Endothelial cell of umbilical vein (primary cell): Measurements from ENCODE around the gene ATG10. TPM values are rescaled to one million over a fixed set of nuclear protein-coding genes. Genes with fewer than 3 reads are reported as not detected.

Source experiments
- BruUV-seq: library from RNA; stranded (reverse); fragments of 400-500 nt; replicated peaks from 2 replicates; lab custom pipeline; 2021; lab: Mats Ljungman, UMichigan
- CTCF ChIA-PET: fragments of 300-600, 350-600 bp; sonication (Branson Sonifier 250); formaldehyde crosslinking; loops from one replicate; lab custom pipeline; 2021; ENCODE audit warnings: antibody characterized with exemption, inconsistent platforms; lab: Charles Lee
- POLR2A ChIA-PET: fragments of 300-600, 350-600 bp; sonication (Branson Sonifier 250); formaldehyde crosslinking; loops from one replicate; lab custom pipeline; 2021; ENCODE audit warnings: antibody characterized with exemption, inconsistent platforms; lab: Charles Lee
- DNase-seq: peaks from one replicate; pipeline ENCODE4 v3.0.0-alpha.2; 2011; ENCODE audit warnings: low read depth, low spot score
- FAIRE-seq: peaks from 2 replicates; lab custom pipeline; 2011; peaks lifted over from hg19 to GRCh38; lab: Jason Lieb, UNC
- H2AFZ ChIP-seq: 2 replicates; pipeline ENCODE4 v1.6.0; 2012; ENCODE audit warnings: low read depth, low read length, control low read depth, inconsistent platforms
- H3K27ac ChIP-seq: 2 replicates; pipeline ENCODE4 v1.5.1; 2011; ENCODE audit warnings: low read depth, mild to moderate bottlenecking, control low read depth, low read length, moderate library complexity; ENCODE audit not compliant: insufficient read depth
- H3K27me3 ChIP-seq, 2 experiments: 2 replicates each; pipeline versions ENCODE4 v1.6.0 to v1.6.1; 2011; ENCODE audit warnings: low read length in 2 of 2, mixed read lengths in 1 of 2; ENCODE audit not compliant: control insufficient read depth in 2 of 2, insufficient read depth in 2 of 2
- H3K36me3 ChIP-seq, 2 experiments: 2 replicates in 1 of 2; 3 replicates in 1 of 2; pipeline ENCODE4 v1.5.1; 2011; ENCODE audit warnings: low read length in 2 of 2, mild to moderate bottlenecking in 1 of 2, moderate library complexity in 1 of 2; ENCODE audit not compliant: control insufficient read depth in 2 of 2, insufficient read depth in 2 of 2; ENCODE audit errors: extremely low read depth in 1 of 2
- H3K4me1 ChIP-seq: 3 replicates; pipeline ENCODE4 v1.5.1; 2011; ENCODE audit warnings: mild to moderate bottlenecking, low read length; ENCODE audit not compliant: control insufficient read depth, insufficient read depth; ENCODE audit errors: extremely low read depth
- H3K4me2 ChIP-seq: 2 replicates; pipeline ENCODE4 v1.6.1; 2011; ENCODE audit warnings: low read length, control low read depth, mixed read lengths; ENCODE audit not compliant: insufficient read depth
- H3K4me3 ChIP-seq, 3 experiments: fragments of 200-600 bp in 1 of 3; sonication (generic), shearing (Covaris generic) in 1 of 3; replicated peaks in 1 of 3; 2 replicates each; pipeline ENCODE4 v1.5.1; 2011 to 2016; ENCODE audit warnings: control low read depth in 3 of 3, low read length in 3 of 3, mild to moderate bottlenecking in 2 of 3, inconsistent platforms in 1 of 3, low read depth in 1 of 3, moderate library complexity in 1 of 3; ENCODE audit not compliant: insufficient read depth in 1 of 3
- H3K79me2 ChIP-seq: 2 replicates; pipeline ENCODE4 v1.6.0; 2012; ENCODE audit warnings: low read length, inconsistent platforms; ENCODE audit not compliant: control insufficient read depth, insufficient read depth
- H3K9ac ChIP-seq: replicated peaks from 2 replicates; pipeline ENCODE3; 2011; ENCODE audit warnings: low read length, control low read depth; ENCODE audit not compliant: insufficient read depth; ENCODE audit errors: extremely low read depth
- H3K9me1 ChIP-seq: replicated peaks from 3 replicates; pipeline ENCODE4 v1.6.0; 2011; ENCODE audit warnings: mild to moderate bottlenecking, low read length; ENCODE audit not compliant: control insufficient read depth, insufficient read depth; ENCODE audit errors: extremely low read depth
- H3K9me3 ChIP-seq: replicated peaks from 2 replicates; pipeline ENCODE4 v1.5.1; 2012; ENCODE audit warnings: low read length, inconsistent platforms; ENCODE audit not compliant: control insufficient read depth, insufficient read depth
- H4K20me1 ChIP-seq: replicated peaks from 2 replicates; pipeline ENCODE3; 2011; ENCODE audit warnings: mild to moderate bottlenecking, low read length; ENCODE audit not compliant: control insufficient read depth, insufficient read depth; ENCODE audit errors: extremely low read depth
- CTCF ChIP-seq, 2 donors: IDR thresholded peaks; 1 replicate in 1 of 2; 2 replicates in 1 of 2; pipeline ENCODE4 v1.5.1; 2011; ENCODE audit warnings: low read length in 2 of 2, mild to moderate bottlenecking in 2 of 2, moderate library complexity in 2 of 2, control low read depth in 1 of 2, inconsistent platforms in 1 of 2, low read depth in 1 of 2; ENCODE audit not compliant: insufficient read depth in 1 of 2; ENCODE audit errors: extremely low read depth in 1 of 2
- EZH2 ChIP-seq: IDR thresholded peaks from 2 replicates; pipeline ENCODE4 v1.6.1; 2012; ENCODE audit warnings: borderline replicate concordance, low read depth, mild to moderate bottlenecking, moderate library complexity, low read length, inconsistent platforms; ENCODE audit not compliant: severe bottlenecking
- FOS ChIP-seq: IDR thresholded peaks from 2 replicates; pipeline ENCODE4 v1.6.1; 2011; ENCODE audit warnings: mild to moderate bottlenecking, low read length, moderate library complexity, borderline replicate concordance; ENCODE audit not compliant: insufficient read depth
- GATA2 ChIP-seq: IDR thresholded peaks from 2 replicates; pipeline ENCODE4 v1.7.0; 2011; ENCODE audit warnings: low read depth, mild to moderate bottlenecking, moderate library complexity, mixed read lengths, low read length; ENCODE audit not compliant: insufficient read length, insufficient read depth
- JUN ChIP-seq: IDR thresholded peaks from 2 replicates; pipeline ENCODE4 v1.6.1; 2011; ENCODE audit warnings: borderline replicate concordance, low read depth; ENCODE audit not compliant: insufficient read length, insufficient read depth
- MAX ChIP-seq: IDR thresholded peaks from 2 replicates; pipeline ENCODE4 v1.6.1; 2011; ENCODE audit not compliant: insufficient read depth, insufficient read length
- MYC ChIP-seq: IDR thresholded peaks from one replicate; pipeline ENCODE4 v1.6.1; 2011; ENCODE audit warnings: mild to moderate bottlenecking, low read depth, low read length
- POLR2A ChIP-seq: IDR thresholded peaks from 2 replicates; pipeline ENCODE4 v1.6.1; 2012; ENCODE audit warnings: low read depth, mild to moderate bottlenecking, control low read depth, low read length
- POLR2AphosphoS5 ChIP-seq: IDR thresholded peaks from 2 replicates; pipeline ENCODE4 v1.6.1; 2012; ENCODE audit warnings: low read depth, mild to moderate bottlenecking, control low read depth, low read length, moderate library complexity; ENCODE audit not compliant: insufficient read depth
- dilution Hi-C: fragments of 300-500 bp; cut with MboI; formaldehyde crosslinking; loops from one replicate; pipeline ENCODE4 v1.15.0; 2019; ENCODE audit warnings: low sequenced_read_pairs; ENCODE audit not compliant: extremely low pct_ligation_motif_present
- intact Hi-C: fragments of 100-400 bp; cut with micrococcal nuclease; formaldehyde crosslinking; loops from one replicate; pipeline ENCODE4 v1.10.0; 2022
- polyA plus RNA-seq, 4 experiments: library from polyadenylated mRNA; depleted of rRNA in 3 of 4; stranded (reverse) in 3 of 4; unstranded in 1 of 4; fragments of >200 nt; gene quantifications; 2 replicates each; pipeline versions ENCODE4 v1.2.1 to v1.2.3, GENCODE V29; 2011 to 2012; ENCODE audit warnings: missing spikeins in 1 of 4
- total RNA-seq: library from RNA; stranded (reverse); gene quantifications from 2 replicates; pipeline ENCODE4 v1.2.3, GENCODE V29; 2021

The ATG10 gene
- total and polyA plus RNA-seq, 2 donors (not counting 3 experiments of a cell fraction or from before 2014, with no cell fraction given) = 1.6 to 3.9 TPM

- H3K9ac ChIP-seq = no peak overlapping the region
- POLR2A ChIA-PET = no interaction called here
- intact Hi-C loops = loop anchor here (1.0 to 5.0 kb wide), 5 partner anchors 59 to 600 kb away; partner anchors contain the start of gene SSBP2
- no peak overlapping the region for H3K4me3 ChIP-seq
- CTCF ChIA-PET = interaction anchor here (0.8 to 4.8 kb wide), 12 partner anchors 10 to 636 kb away, joined by 3 to 97 read pairs (median 3); no protein-coding TSS in a partner anchor
- no peaks in the 10 kb centered on the region for H3K9me1 ChIP-seq
- no peak overlapping the region for H3K4me2 ChIP-seq
- H2AFZ ChIP-seq = no peak overlapping the region
- H4K20me1 ChIP-seq = no peaks in the 10 kb centered on the region
- no TSS peak for BruUV-seq
- FAIRE-seq (peak; percentile 4), DNase-seq (peak; percentile 32)
- H3K4me1 ChIP-seq = no peaks in the 10 kb centered on the region
- H3K36me3 ChIP-seq = no peaks in the 10 kb centered on the region
- H3K79me2 ChIP-seq = no peaks in the 10 kb centered on the region
- TF ChIP-seq CTCF (IDR thresholded peaks at IDR 0.05; ENCODE audit: extremely low read depth in 1 of 2, insufficient read depth in 1 of 2, low read depth in 1 of 2, low read length in 2 of 2) (peak; percentile 9 to 31), GATA2 (no peak)
- no peaks in the 10 kb centered on the region for H3K9me3 ChIP-seq
- no peak overlapping the region for H3K27ac ChIP-seq
- dilution Hi-C loops = no loop called here
- no peaks in the 10 kb centered on the region for H3K27me3 ChIP-seq
Measured at GRCh38 chr5:82107267-82107666, 135.4 kb downstream of the ATG10 start.

GRCh38 chr5:82109013-82109412 is 137.2 kb downstream of the ATG10 start:
- no peak overlapping the region for H2AFZ ChIP-seq
- no peaks in the 10 kb centered on the region for H3K36me3 ChIP-seq
- CTCF ChIA-PET = interaction anchor here (1.0 to 4.8 kb wide), 4 partner anchors 13 to 602 kb away, joined by 3 to 97 read pairs (median 8); no protein-coding TSS in a partner anchor

More at GRCh38 chr5:82109013-82109412, 137.2 kb downstream of the ATG10 start:
- BruUV-seq = no TSS peak
- Histone ChIP-seq H3K4me1 (no peaks in the 10 kb centered on the region), H3K4me3 (no peak overlapping the region), H3K27me3 (no peaks in the 10 kb centered on the region), H3K4me2 (no peak overlapping the region), H3K27ac (no peak overlapping the region), H3K9me3 (no peaks in the 10 kb centered on the region), H3K79me2 (no peaks in the 10 kb centered on the region), H4K20me1 (no peaks in the 10 kb centered on the region), H3K9me1 (no peaks in the 10 kb centered on the region), H3K9ac (no peak overlapping the region)
- FAIRE-seq = no peak
- no peak for TF ChIP-seq CTCF (IDR thresholded peaks at IDR 0.05; ENCODE audit: extremely low read depth in 1 of 2, insufficient read depth in 1 of 2, low read depth in 1 of 2, low read length in 2 of 2)
- TF ChIP-seq GATA2 = no peak
- no peak for TF ChIP-seq MYC
- TF ChIP-seq MAX = no peak
- TF ChIP-seq JUN = no peak
- no peak for TF ChIP-seq EZH2
- TF ChIP-seq POLR2A = no peak
- TF ChIP-seq FOS = no peak
- TF ChIP-seq POLR2AphosphoS5 = no peak
- dilution Hi-C loops (no loop called here), intact Hi-C loops (loop anchor here (5.0 kb wide), 2 partner anchors 357 to 602 kb away; partner anchors contain the start of gene SSBP2)
- POLR2A ChIA-PET = no interaction called here
- DNase-seq = no peak
